ENCODE results near the gene RAPGEF1.
"Not testable (repeated sequence)": the region's sequence is repeated elsewhere in the genome, so short reads cannot be mapped to it uniquely, and the experiment has no call there.

The RAPGEF1 gene

DNA sequence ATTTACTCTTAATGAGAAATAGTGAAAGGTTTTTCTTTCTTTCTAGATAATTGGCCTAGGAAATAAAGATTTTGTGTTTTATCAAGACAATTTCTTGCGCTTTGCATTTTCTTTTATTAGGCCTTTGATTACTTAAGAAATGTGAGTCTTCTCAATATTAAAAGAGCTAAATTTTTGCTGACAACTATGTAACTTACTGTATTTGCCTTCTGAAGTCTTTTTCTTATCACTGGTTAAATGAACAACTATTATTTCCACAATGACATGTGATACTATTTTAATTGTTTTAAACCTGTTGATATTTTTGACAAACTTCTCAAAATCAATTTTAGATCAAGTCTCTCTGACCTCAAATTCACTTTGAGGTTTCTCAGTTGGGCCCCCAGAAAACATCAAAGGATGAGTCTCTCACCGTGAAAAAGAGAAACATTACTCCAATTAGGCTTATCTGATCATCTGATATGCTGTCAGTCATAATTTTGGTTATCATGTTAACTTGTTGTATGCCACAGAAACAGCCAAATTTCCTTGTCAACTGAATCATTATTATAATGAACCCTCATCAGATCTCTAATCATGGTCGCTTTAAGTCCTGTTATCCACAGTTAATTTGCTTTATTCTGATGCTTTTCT lies 48.8 kb downstream of the RAPGEF1 start:
- DNase-seq = no peak
- TF ChIP-seq GATA1 (IDR thresholded peaks at IDR 0.05; ENCODE audit: low read depth, low read length) (no peak), POLR2A (IDR thresholded peaks at IDR 0.05; ENCODE audit: low read length) (no peak)

DNA sequence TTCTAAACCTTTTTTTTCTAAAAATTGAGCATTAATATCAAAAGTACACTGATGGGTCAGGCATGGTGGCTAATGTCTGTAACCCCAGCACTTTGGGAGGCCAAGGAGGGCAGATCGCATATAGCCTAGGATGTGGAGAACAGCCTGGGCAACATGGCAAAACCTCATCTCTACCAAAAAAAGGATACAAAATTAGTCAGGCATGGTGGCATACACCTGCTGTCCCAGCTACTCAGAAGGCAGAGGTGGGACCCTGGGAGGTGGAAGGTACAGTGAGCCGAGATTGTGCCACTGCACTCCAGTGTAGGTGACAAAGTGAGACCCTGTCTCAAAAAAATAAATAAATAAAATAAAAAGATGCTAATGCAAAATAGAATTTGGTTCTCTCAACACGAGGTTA lies 49.4 kb downstream of the RAPGEF1 start:
- no peak for TF ChIP-seq GATA1 (IDR thresholded peaks at IDR 0.05; ENCODE audit: low read depth, low read length)
- TF ChIP-seq POLR2A (IDR thresholded peaks at IDR 0.05; ENCODE audit: low read length) = no peak
- no peak for DNase-seq

DNA sequence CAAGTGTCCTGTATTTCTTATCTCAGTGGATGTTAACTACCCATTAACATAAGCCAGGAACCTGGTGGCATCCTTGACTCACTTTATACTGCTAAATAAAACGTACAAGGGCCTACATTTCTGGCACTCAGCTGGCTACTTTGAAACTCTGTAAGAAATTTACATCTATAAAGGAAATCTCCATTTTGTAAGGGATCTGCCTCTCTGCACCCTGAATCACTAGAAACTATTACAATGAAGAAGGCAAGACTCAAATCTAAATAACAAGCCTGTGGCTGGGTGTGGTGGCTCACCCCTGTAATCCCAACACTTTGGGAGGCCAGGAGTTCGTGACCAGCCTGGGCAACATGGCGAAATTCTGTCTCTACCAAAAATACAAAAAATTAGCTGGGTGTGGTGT lies 51.5 kb downstream of the RAPGEF1 start:
- no peak for TF ChIP-seq POLR2A (IDR thresholded peaks at IDR 0.05; ENCODE audit: low read length)
- no peak for TF ChIP-seq GATA1 (IDR thresholded peaks at IDR 0.05; ENCODE audit: low read depth, low read length)
- no peak for DNase-seq

DNA sequence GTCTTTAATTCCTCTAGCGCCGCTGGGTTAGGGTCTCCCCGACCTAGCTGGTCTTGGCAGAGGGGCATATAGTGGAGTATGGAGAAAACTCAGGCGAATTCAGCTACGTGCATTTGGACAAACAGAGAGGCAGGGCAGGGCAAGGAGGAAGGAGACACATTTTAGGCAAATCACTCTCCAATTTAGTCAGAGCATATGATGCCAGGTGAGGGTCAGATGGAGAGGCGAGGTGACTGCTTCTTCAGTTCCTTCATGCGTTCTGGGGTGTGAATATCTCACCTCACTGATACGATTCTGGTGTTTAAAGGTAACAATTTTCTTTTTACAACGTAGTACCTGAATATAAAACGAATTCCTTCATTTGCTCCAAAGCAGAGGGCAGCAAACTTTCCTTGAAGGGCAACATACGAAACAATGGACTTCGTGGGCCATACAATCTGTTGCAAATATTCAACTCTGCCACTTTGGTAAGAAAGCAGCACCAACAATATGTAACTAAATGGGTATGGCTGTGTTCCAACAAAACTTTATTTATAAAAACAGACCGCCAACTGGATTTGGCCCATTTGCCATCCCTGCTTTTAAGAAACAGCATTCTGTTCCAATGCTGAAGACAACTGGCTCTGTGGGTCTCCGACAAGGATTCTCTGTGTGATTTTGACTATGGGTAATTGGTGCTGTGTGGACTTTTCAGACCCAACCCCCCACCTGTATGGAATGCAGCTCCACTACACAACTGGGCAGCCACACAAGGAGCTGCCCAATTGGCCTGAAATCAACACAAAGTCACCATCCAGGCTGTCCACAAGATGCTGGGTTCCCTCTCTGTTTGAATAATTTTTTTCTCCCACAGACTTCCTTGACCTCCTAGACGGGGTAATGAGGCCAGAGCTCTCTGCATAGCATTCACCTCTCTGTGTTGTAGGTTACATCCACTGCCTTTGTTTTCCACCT lies 53.8 kb downstream of the RAPGEF1 start:
- no peak for TF ChIP-seq GATA1 (IDR thresholded peaks at IDR 0.05; ENCODE audit: low read depth, low read length)
- no peak for TF ChIP-seq POLR2A (IDR thresholded peaks at IDR 0.05; ENCODE audit: low read length)
- DNase-seq = no peak

DNA sequence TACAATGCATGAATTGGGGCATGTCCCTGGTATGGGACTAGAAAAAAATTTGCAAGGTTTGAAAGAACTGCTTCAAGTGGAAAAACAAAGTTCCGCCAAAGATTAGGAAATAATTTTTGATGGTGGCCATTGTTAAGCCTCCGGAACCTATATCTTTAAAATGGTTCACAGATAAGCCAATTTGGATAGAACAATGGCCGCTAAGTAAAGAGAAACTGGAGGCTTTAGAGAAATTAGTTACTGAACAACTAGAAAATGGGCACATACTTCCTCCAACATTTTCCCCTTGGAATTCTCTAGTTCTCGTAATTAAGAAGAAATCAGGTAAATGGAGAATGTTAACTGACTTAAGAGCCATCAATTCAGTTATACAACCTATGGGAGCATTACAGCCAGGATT lies 56.8 kb downstream of the RAPGEF1 start:
- DNase-seq = not testable (repeated sequence)

DNA sequence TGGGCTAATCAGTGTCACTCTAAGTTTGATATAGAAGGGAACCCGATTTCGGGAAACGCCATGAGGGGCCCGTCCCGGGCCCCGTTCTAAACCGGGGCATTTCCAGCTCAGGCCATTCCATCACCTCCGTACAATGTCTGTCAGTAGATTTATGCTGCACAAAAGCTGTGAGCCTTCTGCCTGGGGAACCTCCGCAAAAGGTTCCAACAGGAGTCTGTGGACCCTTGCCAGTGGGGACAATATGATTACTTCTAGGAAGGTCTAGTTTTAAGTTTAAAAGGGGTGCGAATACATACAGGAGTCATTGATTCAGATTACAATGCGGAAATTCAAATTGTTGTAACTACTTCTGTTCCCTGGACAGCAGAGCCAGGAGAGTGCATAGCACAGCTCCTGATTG lies 57.6 kb downstream of the RAPGEF1 start:
- TF ChIP-seq GATA1 (IDR thresholded peaks at IDR 0.05; ENCODE audit: low read depth, low read length) = no peak
- TF ChIP-seq POLR2A (IDR thresholded peaks at IDR 0.05; ENCODE audit: low read length) = no peak
- no peak for DNase-seq

DNA sequence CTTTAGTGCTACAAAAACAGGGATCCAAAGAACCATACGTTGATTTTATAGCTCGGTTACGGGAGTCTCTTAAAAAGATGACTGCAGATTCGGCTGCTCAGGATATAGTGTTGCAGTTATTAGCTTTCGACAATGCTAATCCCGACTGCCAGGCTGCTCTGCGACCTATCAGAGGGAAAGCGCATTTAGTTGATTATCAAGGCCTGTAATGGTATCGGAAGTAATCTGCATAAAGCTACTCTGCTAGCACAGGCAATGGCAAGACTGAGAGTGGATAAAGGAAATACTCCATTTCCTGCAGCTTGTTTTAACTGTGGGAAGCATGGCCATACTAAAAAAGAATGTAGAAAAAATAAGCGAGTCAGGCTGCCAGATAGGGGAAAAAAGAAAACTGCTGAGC lies 58.0 kb downstream of the RAPGEF1 start:
- DNase-seq = not testable (repeated sequence)

DNA sequence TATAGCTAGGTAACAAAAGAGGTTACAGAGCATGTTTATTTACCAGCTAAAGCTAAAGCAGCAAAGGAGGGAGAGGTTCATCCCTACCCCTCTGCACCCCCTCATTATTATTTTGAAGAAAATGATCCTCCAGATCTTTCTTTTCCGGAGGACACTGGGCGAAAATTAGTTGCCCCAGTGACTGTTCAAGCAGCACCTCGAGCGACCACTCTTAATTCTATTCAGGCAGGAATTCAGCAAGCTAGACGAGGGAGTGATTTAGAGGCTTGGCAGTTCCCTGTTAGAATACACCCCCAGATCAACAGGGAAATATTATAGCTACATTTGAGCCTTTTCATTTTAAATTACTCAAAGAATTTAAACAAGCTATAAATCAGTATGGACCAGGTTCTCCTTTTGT lies 58.8 kb downstream of the RAPGEF1 start:
- DNase-seq = not testable (repeated sequence)

DNA sequence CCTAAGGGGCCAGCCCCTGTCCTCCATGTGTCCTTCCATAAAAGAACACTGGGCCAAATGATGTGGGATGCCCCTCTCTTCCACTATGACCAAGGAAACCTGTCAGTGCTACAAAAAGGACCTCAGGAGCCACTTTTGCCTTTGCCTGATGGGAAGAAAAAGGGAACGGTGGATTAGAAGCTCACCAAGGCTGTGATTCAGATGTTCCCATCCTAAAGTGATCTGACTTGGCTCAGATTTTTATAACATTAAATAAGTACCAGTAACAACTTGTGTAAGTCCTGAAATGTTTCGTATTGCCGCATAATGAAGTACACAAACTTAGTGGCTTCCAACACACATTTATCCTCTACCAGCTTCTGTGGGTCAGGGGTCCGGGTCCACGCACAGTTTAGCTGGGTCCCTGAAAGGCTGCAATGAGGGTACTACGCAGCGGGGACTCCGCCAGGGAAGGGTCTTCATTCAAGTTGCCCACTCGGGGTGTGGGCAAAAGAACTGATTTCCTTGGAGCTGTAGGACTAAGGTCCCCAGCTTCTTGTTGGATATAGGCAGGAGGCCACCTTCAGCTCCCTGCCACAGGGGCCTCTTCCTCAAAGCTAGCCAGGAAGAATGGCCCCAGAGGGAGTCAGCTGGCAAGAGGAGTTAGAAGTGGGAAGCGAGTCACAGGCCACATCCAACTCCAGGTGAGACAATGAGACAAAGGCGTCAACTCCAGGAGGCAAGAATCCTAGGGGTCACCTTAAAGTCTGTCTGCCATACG lies 60.4 kb downstream of the RAPGEF1 start:
- no peak for DNase-seq
- TF ChIP-seq POLR2A (IDR thresholded peaks at IDR 0.05; ENCODE audit: low read length) (no peak), GATA1 (IDR thresholded peaks at IDR 0.05; ENCODE audit: low read depth, low read length) (no peak)

DNA sequence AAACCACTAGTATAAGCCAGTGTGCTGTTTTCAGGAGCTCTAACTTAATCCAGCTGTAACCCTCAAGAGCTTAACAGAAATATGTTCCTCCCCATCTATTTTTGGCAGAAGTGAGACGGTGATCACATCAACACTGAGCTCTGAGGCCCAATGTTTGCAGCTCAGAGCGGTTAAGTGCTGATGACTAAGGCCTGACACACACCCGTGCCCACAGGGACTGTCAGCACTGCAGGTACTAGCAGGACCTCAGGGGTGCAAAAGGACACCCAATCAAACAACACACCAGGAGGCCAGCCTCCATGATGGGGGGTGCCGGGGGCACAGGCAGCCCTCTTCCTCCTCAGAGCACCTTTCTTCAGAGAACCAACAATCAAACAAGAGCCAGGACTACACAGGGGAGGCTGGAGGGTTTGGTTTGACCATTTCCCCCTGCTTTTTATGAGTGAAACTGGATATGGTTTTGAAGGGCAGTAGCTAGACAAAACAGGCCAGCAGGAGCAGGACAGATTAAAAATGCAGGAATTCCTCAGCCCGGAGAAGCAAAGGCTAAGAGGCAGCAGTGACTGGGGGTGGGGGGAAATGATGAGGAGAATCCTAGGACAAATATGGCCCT lies 61.3 kb downstream of the RAPGEF1 start:
- TF ChIP-seq POLR2A (IDR thresholded peaks at IDR 0.05; ENCODE audit: low read length) (no peak), GATA1 (IDR thresholded peaks at IDR 0.05; ENCODE audit: low read depth, low read length) (no peak)

DNA sequence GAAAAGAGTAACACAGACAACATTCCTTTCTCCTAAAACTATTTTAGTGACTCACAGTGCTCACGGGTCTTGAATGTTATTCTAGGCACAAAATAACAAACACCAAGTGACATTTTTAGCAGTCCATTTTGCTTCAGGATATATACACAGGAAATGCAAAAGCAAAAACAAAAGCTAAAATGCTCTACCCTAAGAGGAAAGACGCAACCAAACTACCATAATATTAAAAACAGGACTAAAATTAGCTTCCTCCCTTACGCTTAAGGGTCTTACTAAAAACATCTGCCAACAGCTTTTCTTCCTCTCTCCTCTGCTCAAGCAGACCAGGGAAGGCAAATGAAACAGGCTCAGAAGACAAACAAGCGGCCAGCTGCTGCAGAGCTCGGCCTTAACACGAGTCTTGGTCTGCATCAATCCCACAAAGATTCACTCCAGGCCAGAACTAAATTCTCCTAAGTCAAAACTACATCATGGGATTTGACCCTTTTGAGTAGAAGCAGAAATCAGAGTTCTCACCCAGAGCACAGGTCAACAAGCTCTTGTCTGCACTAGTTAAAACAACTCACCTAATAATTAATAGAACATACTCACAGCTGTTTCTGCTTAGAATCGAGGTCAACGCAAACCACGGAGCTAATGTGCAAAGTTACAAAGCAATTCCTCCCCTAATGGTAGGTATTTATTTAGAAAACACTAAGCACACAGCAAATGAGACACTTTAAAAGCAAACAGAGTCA lies 62.3 kb downstream of the RAPGEF1 start:
- TF ChIP-seq GATA1 (IDR thresholded peaks at IDR 0.05; ENCODE audit: low read depth, low read length) (no peak), POLR2A (IDR thresholded peaks at IDR 0.05; ENCODE audit: low read length) (no peak)
- DNase-seq = no peak

More for the DNA sequence above, 61.3 kb downstream of the RAPGEF1 start:
- DNase-seq = peak; percentile 13 to 42

DNA sequence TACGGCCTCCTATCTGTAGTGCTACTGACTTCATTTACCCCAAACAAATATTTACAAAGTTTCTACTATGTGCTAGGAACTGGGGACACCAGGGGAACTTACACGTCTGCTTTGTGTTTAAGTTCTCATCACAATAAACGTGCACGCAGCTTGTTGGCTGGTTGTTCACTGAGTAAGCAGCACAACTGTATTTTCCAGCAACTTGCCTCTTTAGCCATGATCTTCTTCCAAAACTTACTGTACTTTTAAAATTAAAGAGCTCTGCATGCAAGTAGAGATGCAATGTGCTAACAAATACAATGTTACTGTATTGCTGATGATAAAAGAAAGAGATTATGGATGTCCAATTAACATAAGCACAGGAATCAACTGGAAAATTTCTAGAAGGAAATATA lies 62.8 kb downstream of the RAPGEF1 start:
- DNase-seq = no peak
- no peak for TF ChIP-seq GATA1 (IDR thresholded peaks at IDR 0.05; ENCODE audit: low read depth, low read length)
- TF ChIP-seq POLR2A (IDR thresholded peaks at IDR 0.05; ENCODE audit: low read length) = no peak

DNA sequence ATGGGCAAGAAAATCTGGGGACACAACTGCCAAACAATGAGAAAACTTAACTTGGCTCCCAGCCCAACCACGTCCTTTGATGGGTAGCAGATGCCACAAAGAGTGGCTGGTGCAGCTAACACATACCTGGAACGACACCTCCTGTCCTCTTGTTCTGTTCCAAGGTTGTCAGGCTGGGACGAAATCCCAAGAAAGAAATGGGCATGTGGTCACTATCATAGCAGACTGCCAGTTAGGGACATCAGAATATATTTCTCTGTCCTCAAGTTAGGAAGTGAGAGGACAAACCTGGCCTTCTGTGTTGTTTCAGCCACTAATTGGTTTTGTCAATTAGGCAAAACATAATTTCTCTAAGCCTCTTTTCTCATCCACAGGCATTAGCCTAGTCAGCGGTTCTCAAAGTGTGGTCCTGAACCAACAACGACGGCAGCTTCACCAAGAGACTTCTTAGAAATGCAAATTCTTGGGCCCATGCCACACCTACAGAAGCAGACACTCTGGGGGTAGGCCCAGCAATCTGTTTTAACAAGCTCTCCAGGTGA lies 63.4 kb downstream of the RAPGEF1 start:
- DNase-seq = no peak

More for the DNA sequence above, 63.4 kb downstream of the RAPGEF1 start:
- TF ChIP-seq POLR2A (IDR thresholded peaks at IDR 0.05; ENCODE audit: low read length) (no peak), GATA1 (IDR thresholded peaks at IDR 0.05; ENCODE audit: low read depth, low read length) (no peak)
